Naive thymus-derived CD4-positive, alpha-beta T cell (primary cell): ENCODE measurements around the gene EFHB. TPM values are rescaled to one million over a fixed set of nuclear protein-coding genes. Genes with fewer than 3 reads are reported as not detected.
A peak's percentile ranks its signal among the peaks of the same experiment; 100 is the strongest.
"Not testable (repeated sequence)": the region's sequence is repeated elsewhere in the genome, so short reads cannot be mapped to it uniquely, and the experiment has no call there.

Experiments
- ATAC-seq: fragments of 150-1000 bp; cut with Tn5 transposase; 2 replicates; pipeline ENCODE4 v1.10.0; 2021; ENCODE audit warnings: mild to moderate bottlenecking, moderate library complexity
- CTCF ChIA-PET: fragments of 350-600 bp; sonication (Branson Sonifier 250); formaldehyde crosslinking; loops from one replicate; lab custom pipeline; 2021; ENCODE audit warnings: antibody characterized with exemption; lab: Charles Lee
- POLR2A ChIA-PET: fragments of 350-600 bp; sonication (Branson Sonifier 250); formaldehyde crosslinking; loops from one replicate; lab custom pipeline; 2021; ENCODE audit warnings: antibody characterized with exemption, inconsistent platforms; lab: Charles Lee
- DNase-seq, 9 donors: peaks; one replicate each; pipeline versions ENCODE4 v3.0.0 to v3.0.0-alpha.2; 2020 to 2022; ENCODE audit warnings: mixed read lengths in 1 of 9
- H3K27ac ChIP-seq: one replicate; pipeline ENCODE4 v1.7.0; 2013; ENCODE audit warnings: mild to moderate bottlenecking, low read depth, low read length, moderate library complexity
- H3K27me3 ChIP-seq, 2 donors: one replicate each; pipeline ENCODE4 v1.7.0; 2013; ENCODE audit warnings: low read length in 2 of 2, mild to moderate bottlenecking in 2 of 2, moderate library complexity in 2 of 2; ENCODE audit not compliant: control insufficient read depth in 2 of 2, insufficient read depth in 2 of 2
- H3K36me3 ChIP-seq, 3 experiments: 1 replicate in 2 of 3; 2 replicates in 1 of 3; pipeline ENCODE4 v1.7.0; 2013; ENCODE audit warnings: low read length in 3 of 3, mild to moderate bottlenecking in 3 of 3, moderate library complexity in 1 of 3; ENCODE audit not compliant: insufficient read depth in 3 of 3, control insufficient read depth in 2 of 3
- H3K4me1 ChIP-seq, 2 donors: one replicate each; pipeline ENCODE4 v1.7.0; 2013; ENCODE audit warnings: low read length in 2 of 2, mild to moderate bottlenecking in 2 of 2, moderate library complexity in 1 of 2; ENCODE audit not compliant: control insufficient read depth in 2 of 2, insufficient read depth in 2 of 2
- H3K4me3 ChIP-seq: 2 replicates; pipeline ENCODE4 v1.7.0; 2013; ENCODE audit warnings: mild to moderate bottlenecking, low read length
- H3K9me3 ChIP-seq, 3 experiments: 1 replicate in 2 of 3; 2 replicates in 1 of 3; pipeline ENCODE4 v1.7.0; 2013; ENCODE audit warnings: low read length in 3 of 3; ENCODE audit not compliant: control insufficient read depth in 2 of 3
- H3K27ac Mint-ChIP-seq, 9 donors: one replicate each; pipeline ENCODE4 v1.8.0; 2020 to 2022; ENCODE audit warnings: mixed read lengths in 9 of 9, mild to moderate bottlenecking in 8 of 9, moderate library complexity in 5 of 9, inconsistent platforms in 2 of 9
- H3K27me3 Mint-ChIP-seq, 5 donors: one replicate each; pipeline ENCODE4 v1.8.0; 2021 to 2022; ENCODE audit warnings: mixed read lengths in 5 of 5, mild to moderate bottlenecking in 1 of 5
- H3K36me3 Mint-ChIP-seq, 5 donors: one replicate each; pipeline ENCODE4 v1.8.0; 2020 to 2022; ENCODE audit warnings: mixed read lengths in 5 of 5, mild to moderate bottlenecking in 3 of 5, inconsistent platforms in 1 of 5
- H3K4me1 Mint-ChIP-seq, 7 donors: one replicate each; pipeline ENCODE4 v1.8.0; 2020 to 2022; ENCODE audit warnings: mixed read lengths in 7 of 7, mild to moderate bottlenecking in 3 of 7, inconsistent platforms in 1 of 7
- H3K4me3 Mint-ChIP-seq, 10 donors: one replicate each; pipeline ENCODE4 v1.8.0; 2020 to 2022; ENCODE audit warnings: mild to moderate bottlenecking in 10 of 10, mixed read lengths in 10 of 10, moderate library complexity in 6 of 10, inconsistent platforms in 2 of 10
- H3K9me3 Mint-ChIP-seq, 11 donors: one replicate each; pipeline ENCODE4 v1.8.0; 2020 to 2022; ENCODE audit warnings: mixed read lengths in 11 of 11, mild to moderate bottlenecking in 4 of 11, inconsistent platforms in 1 of 11, moderate library complexity in 1 of 11
- intact Hi-C, 2 donors: fragments of 100-400 bp; cut with micrococcal nuclease; formaldehyde crosslinking; loops; one replicate each; pipeline ENCODE4 v1.15.1; 2023
- polyA plus RNA-seq, 2 donors: library from polyadenylated mRNA; unstranded; fragments of 300-500 nt; fragmentation: Illumina TruSeq; gene quantifications; one replicate each; pipeline ENCODE4 v1.2.3, GENCODE V29; 2021
- total RNA-seq, 6 experiments: library from RNA in 5 of 6; stranded (reverse) in 5 of 6; gene quantifications; 1 replicate in 5 of 6; 2 replicates in 1 of 6; pipeline ENCODE4 v1.2.3 and lab custom pipeline; 2021 to 2026

Gene EFHB
- total and polyA plus RNA-seq, 7 experiments from 2014 or later, result 0.92 to 2.0 (median 1.4) TPM; not detected in 2

DNA sequence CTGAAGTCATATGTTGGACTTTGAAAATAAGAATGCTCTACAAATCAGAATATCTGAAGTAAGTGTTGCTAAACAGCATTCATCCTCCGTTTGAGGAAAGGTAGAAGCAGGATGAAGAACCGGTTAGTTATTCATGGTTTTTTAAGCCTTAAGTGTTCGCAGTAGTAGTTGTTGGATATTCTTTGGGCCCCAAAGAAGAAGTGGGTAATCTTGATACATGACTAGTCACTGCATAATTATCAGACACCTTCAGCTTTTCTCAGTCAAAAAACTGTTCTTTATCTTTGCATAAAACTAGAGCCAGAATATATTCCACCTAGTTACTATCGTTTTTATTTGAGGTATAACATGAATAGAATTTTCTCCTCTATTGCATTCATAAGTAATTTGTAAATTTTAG lies 26.7 kb upstream of the EFHB start:
- Histone ChIP-seq H3K4me3 (no peak overlapping the region), H3K27me3 (no peaks in the 10 kb centered on the region), H3K4me1 (peaks cover 9 to 10% of the 10 kb centered on the region in 2 donors), H3K36me3 (peaks cover 0 to 3% (median 0%) of the 10 kb centered on the region in 3 experiments), H3K27ac (no peak overlapping the region), H3K9me3 (no peaks in the 10 kb centered on the region)
- Mint-ChIP-seq H3K27ac (peak overlapping the region in 3 of 9 donors; percentile 17 to 43 (median 21)), H3K36me3 (peaks cover 0 to 32% (median 16%) of the 10 kb centered on the region in 5 donors), H3K9me3 (no peaks in the 10 kb centered on the region), H3K4me3 (peak overlapping the region in 1 of 10 donors; percentile 8), H3K4me1 (peaks cover 32 to 96% (median 81%) of the 10 kb centered on the region in 7 donors), H3K27me3 (no peaks in the 10 kb centered on the region)
- no peak for DNase-seq
- ATAC-seq, result no peak
- ChIA-PET CTCF (no interaction called here), POLR2A (no interaction called here)
- intact Hi-C loops, result no loop called here

DNA sequence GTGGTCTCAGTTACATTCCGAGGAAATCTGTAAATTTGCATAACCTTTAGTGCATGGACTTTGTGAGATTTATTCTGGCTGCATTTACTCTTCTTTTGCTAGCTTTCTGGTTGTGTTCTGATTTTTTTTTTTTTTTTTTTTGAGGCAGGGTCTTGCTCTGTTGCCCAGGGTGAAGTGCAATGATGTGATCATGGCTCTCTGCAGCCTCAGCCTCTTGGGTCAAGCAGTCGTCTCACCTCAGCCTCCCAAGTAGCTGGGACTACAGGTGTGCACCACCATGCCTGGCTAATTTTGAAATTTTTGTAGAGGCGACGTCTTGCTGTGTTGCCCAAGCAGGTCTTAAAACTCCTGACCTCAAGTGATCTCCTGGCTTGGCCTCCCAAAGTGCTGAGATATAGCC lies 25.5 kb upstream of the EFHB start:
- H3K27me3 ChIP-seq, result no peaks in the 10 kb centered on the region
- Mint-ChIP-seq H3K9me3 (no peaks in the 10 kb centered on the region), H3K36me3 (peaks cover 4 to 40% (median 17%) of the 10 kb centered on the region in 5 donors), H3K27ac (peak overlapping the region in 2 of 9 donors; percentile 21 to 74), H3K4me3 (peak overlapping the region in 1 of 10 donors; percentile 8), H3K27me3 (no peaks in the 10 kb centered on the region), H3K4me1 (peaks cover 33 to 94% (median 87%) of the 10 kb centered on the region in 7 donors)
- no peak for DNase-seq
- ATAC-seq, result no peak
- POLR2A ChIA-PET, result no interaction called here
- peaks cover 0 to 15% (median 0%) of the 10 kb centered on the region in 3 experiments for H3K36me3 ChIP-seq
- peaks cover 9 to 10% of the 10 kb centered on the region in 2 donors for H3K4me1 ChIP-seq
- CTCF ChIA-PET, result no interaction called here
- H3K4me3 ChIP-seq, result no peak overlapping the region
- H3K27ac ChIP-seq, result no peak overlapping the region
- no peaks in the 10 kb centered on the region for H3K9me3 ChIP-seq
- intact Hi-C loops, result no loop called here

DNA sequence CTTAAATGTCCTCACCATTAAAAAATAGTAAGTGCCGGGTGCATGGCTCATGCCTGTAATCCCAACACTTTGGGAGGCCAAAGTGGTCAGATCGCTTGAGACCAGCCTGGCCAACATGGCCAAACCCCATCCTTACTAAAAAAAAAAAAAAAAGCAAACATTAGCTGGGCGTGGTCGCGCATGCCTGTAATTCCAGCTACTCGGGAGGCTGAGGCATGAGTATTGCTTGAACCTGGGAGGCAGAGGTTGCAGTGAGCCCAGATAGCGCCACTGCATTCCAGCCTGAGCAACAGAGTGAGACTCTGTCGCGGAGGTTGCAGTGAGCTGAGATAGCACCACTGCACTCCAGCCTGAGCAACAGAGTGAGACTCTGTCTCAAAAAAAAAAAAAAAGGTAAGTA lies 23.3 kb upstream of the EFHB start:
- H3K4me3 ChIP-seq, H3K4me1 ChIP-seq, H3K9me3 Mint-ChIP-seq, H3K4me3 Mint-ChIP-seq, H3K9me3 ChIP-seq, DNase-seq, H3K27me3 Mint-ChIP-seq, intact Hi-C loops, H3K27me3 ChIP-seq, H3K27ac ChIP-seq, ATAC-seq, CTCF ChIA-PET: not testable (repeated sequence)
- POLR2A ChIA-PET, result interaction anchor here (0.6 to 0.9 kb wide), 2 partner anchors 8 to 158 kb away, joined by 4 to 6 read pairs; no protein-coding TSS in a partner anchor
- H3K36me3 ChIP-seq, result peaks cover 0 to 33% (median 0%) of the 10 kb centered on the region in 3 experiments
- peaks cover 25 to 91% (median 69%) of the 10 kb centered on the region in 7 donors for H3K4me1 Mint-ChIP-seq
- H3K36me3 Mint-ChIP-seq, result peaks cover 4 to 40% (median 13%) of the 10 kb centered on the region in 5 donors
- H3K27ac Mint-ChIP-seq, result peak overlapping the region in 1 of 9 donors; percentile 10

DNA sequence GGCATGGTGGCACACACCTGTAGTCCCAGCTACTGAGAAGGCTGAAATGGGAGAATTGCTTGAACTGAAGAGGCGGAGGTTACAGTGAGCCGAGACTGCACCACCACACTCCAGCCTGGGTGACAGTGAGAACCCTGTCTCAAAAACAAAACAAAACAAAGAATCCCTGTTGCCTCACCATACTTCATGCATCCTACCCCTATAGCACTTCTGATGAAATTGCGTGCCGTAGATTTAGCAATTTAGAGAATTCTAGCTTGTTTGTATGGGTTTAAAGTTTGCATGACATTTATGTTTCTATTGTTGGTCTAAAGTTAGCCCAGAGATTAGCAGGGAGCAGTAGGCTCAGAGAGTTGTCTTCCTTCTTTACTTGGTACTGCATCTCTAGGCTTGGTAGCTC lies 20.7 kb upstream of the EFHB start:
- peaks cover 0 to 42% (median 0%) of the 10 kb centered on the region in 3 experiments for H3K36me3 ChIP-seq
- intact Hi-C loops, result no loop called here
- H3K4me1 ChIP-seq, result peaks cover 6% of the 10 kb centered on the region in 2 donors
- ATAC-seq, result no peak
- ChIA-PET CTCF (no interaction called here), POLR2A (interaction anchor here (0.7 kb wide), 1 partner anchor 1584 kb away, joined by 3 read pairs; no protein-coding TSS in a partner anchor)
- Mint-ChIP-seq H3K27me3 (no peaks in the 10 kb centered on the region), H3K36me3 (peaks cover 4 to 39% (median 17%) of the 10 kb centered on the region in 5 donors), H3K4me1 (peaks cover 25 to 89% (median 67%) of the 10 kb centered on the region in 7 donors), H3K27ac (no peak overlapping the region), H3K9me3 (peaks cover 0 to 3% (median 0%) of the 10 kb centered on the region in 11 donors), H3K4me3 (peak overlapping the region in 1 of 10 donors; percentile 11)
- no peaks in the 10 kb centered on the region for H3K9me3 ChIP-seq
- no peaks in the 10 kb centered on the region for H3K27me3 ChIP-seq
- DNase-seq, result no peak
- no peak overlapping the region for H3K4me3 ChIP-seq
- H3K27ac ChIP-seq, result no peak overlapping the region

DNA sequence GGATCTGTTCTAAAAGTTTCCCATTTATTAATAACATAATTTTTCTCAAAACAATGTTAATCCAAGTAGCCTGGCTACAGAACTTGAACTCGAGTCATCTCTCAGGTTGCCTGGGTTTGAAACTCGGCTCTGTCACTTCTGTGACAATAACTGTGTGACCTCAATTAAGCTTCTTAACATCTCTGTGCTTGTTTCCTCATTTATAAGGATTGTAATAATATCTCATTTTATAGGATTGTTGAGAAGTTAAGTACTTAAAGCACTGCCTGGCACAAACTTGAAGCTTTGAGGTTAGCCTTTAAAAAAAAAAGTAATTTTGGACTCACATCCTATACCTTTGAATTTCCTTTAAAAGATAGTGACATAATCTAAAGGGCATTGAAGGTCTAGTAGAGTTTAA lies 16.3 kb upstream of the EFHB start:
- H3K27me3 Mint-ChIP-seq, result peaks cover 0 to 3% (median 0%) of the 10 kb centered on the region in 5 donors
- DNase-seq (no peak), ATAC-seq (no peak)
- H3K9me3 ChIP-seq, result no peaks in the 10 kb centered on the region
- no peak overlapping the region for H3K27ac Mint-ChIP-seq
- H3K4me3 Mint-ChIP-seq, result peak overlapping the region in 1 of 10 donors; percentile 91
- CTCF ChIA-PET, result no interaction called here
- H3K36me3 ChIP-seq, result peaks cover 0 to 46% (median 0%) of the 10 kb centered on the region in 3 experiments
- peaks cover 4 to 27% (median 10%) of the 10 kb centered on the region in 5 donors for H3K36me3 Mint-ChIP-seq
- peaks cover 0 to 7% (median 0%) of the 10 kb centered on the region in 11 donors for H3K9me3 Mint-ChIP-seq
- POLR2A ChIA-PET, result no interaction called here
- no peak overlapping the region for H3K4me3 ChIP-seq
- no peaks in the 10 kb centered on the region for H3K27me3 ChIP-seq
- H3K27ac ChIP-seq, result peak overlapping the region; percentile 14
- intact Hi-C loops, result no loop called here
- peaks cover 32 to 91% (median 66%) of the 10 kb centered on the region in 7 donors for H3K4me1 Mint-ChIP-seq
- H3K4me1 ChIP-seq, result peaks cover 19 to 31% of the 10 kb centered on the region in 2 donors

DNA sequence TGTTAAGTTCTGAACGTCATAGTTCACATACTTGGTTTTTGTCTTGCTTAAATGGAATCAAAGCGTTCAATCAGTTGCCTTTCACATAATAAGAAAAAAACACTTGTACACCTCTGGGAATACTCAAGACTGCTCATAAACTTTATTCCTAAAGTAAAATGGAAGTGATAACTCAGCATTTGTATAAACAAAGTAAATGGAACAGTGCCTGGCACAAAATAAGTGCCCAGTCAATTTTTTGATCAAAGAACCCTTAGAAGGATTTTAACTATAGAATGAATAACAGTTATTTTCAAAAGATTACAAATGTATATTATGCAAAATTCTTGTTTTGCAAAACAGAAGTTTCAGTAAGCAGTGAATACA lies 14.2 kb upstream of the EFHB start:
- ATAC-seq, result no peak
- H3K27me3 Mint-ChIP-seq, result peaks cover 0 to 3% (median 0%) of the 10 kb centered on the region in 5 donors
- Histone ChIP-seq H3K27ac (peak overlapping the region; percentile 94), H3K4me1 (peaks cover 19 to 31% of the 10 kb centered on the region in 2 donors), H3K27me3 (no peaks in the 10 kb centered on the region), H3K36me3 (peaks cover 0 to 25% (median 0%) of the 10 kb centered on the region in 3 experiments), H3K9me3 (no peaks in the 10 kb centered on the region), H3K4me3 (peak overlapping the region; percentile 88)
- intact Hi-C loops, result loop anchor here (5.0 to 10.0 kb wide), 4 partner anchors 846 to 1503 kb away; no protein-coding TSS in a partner anchor
- peaks cover 0 to 7% (median 0%) of the 10 kb centered on the region in 11 donors for H3K9me3 Mint-ChIP-seq
- H3K4me1 Mint-ChIP-seq, result peaks cover 32 to 79% (median 66%) of the 10 kb centered on the region in 7 donors
- ChIA-PET POLR2A (interaction anchor here (0.7 to 1.9 kb wide), 4 partner anchors 10 to 238 kb away, joined by 3 to 5 read pairs (median 4); partner anchors contain the start of genes KAT2B and SGO1), CTCF (interaction anchor here (0.7 kb wide), 1 partner anchor 1212 kb away, joined by 3 read pairs; no protein-coding TSS in a partner anchor)
- no peak for DNase-seq
- H3K36me3 Mint-ChIP-seq, result peaks cover 0 to 17% (median 7%) of the 10 kb centered on the region in 5 donors
- H3K4me3 Mint-ChIP-seq, result peak overlapping the region; percentile 91 to 99 (median 97)
- peak overlapping the region; percentile 98 to 100 (median 99) for H3K27ac Mint-ChIP-seq
